K562 (cell line): ENCODE measurements around the gene BCL2L1. TPM values are rescaled to one million over a fixed set of nuclear protein-coding genes. Genes with fewer than 3 reads are reported as not detected.
A peak's percentile ranks its signal among the peaks of the same experiment; 100 is the strongest.

Experiments used
- BRCA1 ChIP-seq, 2 experiments: fragments of 450-650 bp in 1 of 2; sonication (generic) in 1 of 2; formaldehyde crosslinking in 1 of 2; IDR thresholded peaks; 2 replicates each; pipeline versions ENCODE4 v1.5.0 to v1.6.1; 2017 to 2020; ENCODE audit warnings: mild to moderate bottlenecking in 1 of 2, missing genetic modification reagents in 1 of 2
- CBFA2T3 ChIP-seq: fragments of 450-650 bp; IDR thresholded peaks from 2 replicates; pipeline ENCODE4 v1.6.1; 2017
- DNMT1 ChIP-seq: fragments of 450-650 bp; IDR thresholded peaks from 2 replicates; pipeline ENCODE4 v1.6.1; 2016; ENCODE audit warnings: antibody characterized with exemption, mild to moderate bottlenecking
- MTA3 ChIP-seq: fragments of 450-650 bp; formaldehyde crosslinking; IDR thresholded peaks from 2 replicates; pipeline ENCODE4 v1.6.1; 2017; ENCODE audit warnings: mild to moderate bottlenecking, borderline replicate concordance
- POLR3G ChIP-seq: IDR thresholded peaks from 2 replicates; pipeline ENCODE4 v1.6.1; 2011; ENCODE audit not compliant: insufficient read length, insufficient replicate concordance; ENCODE audit errors: extremely low read depth
- SPI1 ChIP-seq: IDR thresholded peaks from 2 replicates; pipeline ENCODE4 v1.6.1; 2011; ENCODE audit warnings: low read depth, low read length, control low read depth, borderline replicate concordance
- TBL1XR1 ChIP-seq, 2 experiments: IDR thresholded peaks; 2 replicates each; pipeline ENCODE4 v1.6.1; 2012; ENCODE audit warnings: improper control_type of control experiment in 2 of 2, low read length in 2 of 2, mild to moderate bottlenecking in 1 of 2
- ZBTB17 ChIP-seq: fragments of 450-650 bp; formaldehyde crosslinking; IDR thresholded peaks from 2 replicates; pipeline ENCODE4 v1.4.0; 2020; ENCODE audit warnings: mild to moderate bottlenecking
- ZBTB8A ChIP-seq: fragments of 450-650 bp; IDR thresholded peaks from 2 replicates; pipeline ENCODE4 v1.6.1; 2018; ENCODE audit warnings: mild to moderate bottlenecking, moderate library complexity; ENCODE audit not compliant: partially characterized antibody
- ZNF311 ChIP-seq: fragments of 250-450 bp; sonication (Bioruptor Pico); IDR thresholded peaks from 2 replicates; pipeline ENCODE4 v1.4.0; 2020; ENCODE audit warnings: mild to moderate bottlenecking, moderate library complexity
- ZNF407 ChIP-seq: fragments of 450-650 bp; IDR thresholded peaks from 2 replicates; pipeline ENCODE4 v1.6.1; 2016; ENCODE audit warnings: low read depth
- polyA plus RNA-seq, 8 experiments: library from polyadenylated mRNA; depleted of rRNA in 4 of 8; stranded (reverse) in 5 of 8; unstranded in 3 of 8; fragments of >200 nt; fragmentation: Nextera tagmentation in 2 of 8; fragmentation: Illumina TruSeq in 1 of 8; extraction: Ambion mirVana in 2 of 8; extraction: Trizol in 1 of 8; gene quantifications; 2 replicates each; pipeline versions ENCODE4 v1.2.1 to v1.2.3, GENCODE V29; 2011 to 2014; ENCODE audit warnings: inconsistent platforms in 1 of 8, missing spikeins in 1 of 8
- total RNA-seq, 7 experiments: library from RNA; depleted of rRNA in 6 of 7; stranded (reverse); fragments of >200 nt in 6 of 7; fragmentation: Illumina TruSeq in 2 of 7; extraction: Trizol in 2 of 7; gene quantifications; 2 replicates each; pipeline versions ENCODE4 v1.2.1 to v1.2.3, GENCODE V29; 2011 to 2021; ENCODE audit warnings: low replicate concordance in 1 of 7
- TF ChIP-seq, protein P1 (sequence below), 2 experiments: fragments of 250-450 bp in 1 of 2; fragments of 450-650 bp in 1 of 2; sonication (Bioruptor Pico) in 1 of 2; IDR thresholded peaks; 2 replicates each; pipeline versions ENCODE4 v1.6.1 to v1.8.0; 2016 to 2021; ENCODE audit warnings: mild to moderate bottlenecking in 2 of 2, moderate library complexity in 2 of 2, missing compliant biosample characterization in 1 of 2, missing genetic modification characterization in 1 of 2
- TF ChIP-seq, protein P2 (sequence below), 3 experiments: fragments of 200-800 bp in 1 of 3; fragments of 250-450 bp in 1 of 3; fragments of 450-650 bp in 1 of 3; sonication (Bioruptor Pico) in 1 of 3; sonication (Bioruptor generic) in 1 of 3; formaldehyde crosslinking in 1 of 3; IDR thresholded peaks; 2 replicates each; pipeline versions ENCODE4 v1.6.1 to v1.8.0; 2016 to 2022; ENCODE audit warnings: mild to moderate bottlenecking in 2 of 3, missing genetic modification characterization in 2 of 3, missing compliant biosample characterization in 1 of 3, moderate library complexity in 1 of 3

The BCL2L1 gene
- total and polyA plus RNA-seq, 9 of the 15 experiments (the other 6 are each of a cell fraction or from before 2014, with no cell fraction given) = 3.3 to 182 (median 120) TPM

- TF ChIP-seq BRCA1 (IDR thresholded peaks at IDR 0.05) (no peak), BRCA1 (CRISPR knock-in tag; IDR thresholded peaks at IDR 0.05) (no peak), SPI1 (peak; percentile 40; the same call in 1 of the 2 replicates), POLR3G (no peak), ZBTB8A (no peak), CBFA2T3 (peak; percentile 72), DNMT1 (no peak), ZBTB17 (CRISPR knock-in tag) (no peak), TBL1XR1 (IDR thresholded peaks at IDR 0.05; ENCODE audit: low read length in 2 of 2) (peak in 1 of 2 experiments; percentile 59; a peak in 1 of 4 replicates), MTA3 (no peak; the same call in 1 of the 2 replicates), ZNF407 (no peak), ZNF311 (CRISPR knock-in tag) (peak; percentile 85)
- TF ChIP-seq, protein P1, sequence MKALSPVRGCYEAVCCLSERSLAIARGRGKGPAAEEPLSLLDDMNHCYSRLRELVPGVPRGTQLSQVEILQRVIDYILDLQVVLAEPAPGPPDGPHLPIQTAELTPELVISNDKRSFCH (CRISPR knock-in tag; IDR thresholded peaks at IDR 0.05) = no peak
- TF ChIP-seq, protein P1 (tag; IDR thresholded peaks at IDR 0.05) = peak; percentile 65; the same call in 1 of the 2 replicates
- TF ChIP-seq, protein P2, sequence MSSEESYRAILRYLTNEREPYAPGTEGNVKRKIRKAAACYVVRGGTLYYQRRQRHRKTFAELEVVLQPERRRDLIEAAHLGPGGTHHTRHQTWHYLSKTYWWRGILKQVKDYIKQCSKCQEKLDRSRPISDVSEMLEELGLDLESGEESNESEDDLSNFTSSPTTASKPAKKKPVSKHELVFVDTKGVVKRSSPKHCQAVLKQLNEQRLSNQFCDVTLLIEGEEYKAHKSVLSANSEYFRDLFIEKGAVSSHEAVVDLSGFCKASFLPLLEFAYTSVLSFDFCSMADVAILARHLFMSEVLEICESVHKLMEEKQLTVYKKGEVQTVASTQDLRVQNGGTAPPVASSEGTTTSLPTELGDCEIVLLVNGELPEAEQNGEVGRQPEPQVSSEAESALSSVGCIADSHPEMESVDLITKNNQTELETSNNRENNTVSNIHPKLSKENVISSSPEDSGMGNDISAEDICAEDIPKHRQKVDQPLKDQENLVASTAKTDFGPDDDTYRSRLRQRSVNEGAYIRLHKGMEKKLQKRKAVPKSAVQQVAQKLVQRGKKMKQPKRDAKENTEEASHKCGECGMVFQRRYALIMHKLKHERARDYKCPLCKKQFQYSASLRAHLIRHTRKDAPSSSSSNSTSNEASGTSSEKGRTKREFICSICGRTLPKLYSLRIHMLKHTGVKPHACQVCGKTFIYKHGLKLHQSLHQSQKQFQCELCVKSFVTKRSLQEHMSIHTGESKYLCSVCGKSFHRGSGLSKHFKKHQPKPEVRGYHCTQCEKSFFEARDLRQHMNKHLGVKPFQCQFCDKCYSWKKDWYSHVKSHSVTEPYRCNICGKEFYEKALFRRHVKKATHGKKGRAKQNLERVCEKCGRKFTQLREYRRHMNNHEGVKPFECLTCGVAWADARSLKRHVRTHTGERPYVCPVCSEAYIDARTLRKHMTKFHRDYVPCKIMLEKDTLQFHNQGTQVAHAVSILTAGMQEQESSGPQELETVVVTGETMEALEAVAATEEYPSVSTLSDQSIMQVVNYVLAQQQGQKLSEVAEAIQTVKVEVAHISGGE (CRISPR knock-in tag; IDR thresholded peaks at IDR 0.05) = no peak
Observed at GRCh38 chr20:31673943-31674463, 48.7 kb downstream of the BCL2L1 start (continued).
